ENCODE measurements around the gene TACC3. TPM values are rescaled to one million over a fixed set of nuclear protein-coding genes. Genes with fewer than 3 reads are reported as not detected.

TACC3 gene
- total and polyA plus RNA-seq, 12 donors = 2.3 to 16.2 (median 4.8) TPM

DNA sequence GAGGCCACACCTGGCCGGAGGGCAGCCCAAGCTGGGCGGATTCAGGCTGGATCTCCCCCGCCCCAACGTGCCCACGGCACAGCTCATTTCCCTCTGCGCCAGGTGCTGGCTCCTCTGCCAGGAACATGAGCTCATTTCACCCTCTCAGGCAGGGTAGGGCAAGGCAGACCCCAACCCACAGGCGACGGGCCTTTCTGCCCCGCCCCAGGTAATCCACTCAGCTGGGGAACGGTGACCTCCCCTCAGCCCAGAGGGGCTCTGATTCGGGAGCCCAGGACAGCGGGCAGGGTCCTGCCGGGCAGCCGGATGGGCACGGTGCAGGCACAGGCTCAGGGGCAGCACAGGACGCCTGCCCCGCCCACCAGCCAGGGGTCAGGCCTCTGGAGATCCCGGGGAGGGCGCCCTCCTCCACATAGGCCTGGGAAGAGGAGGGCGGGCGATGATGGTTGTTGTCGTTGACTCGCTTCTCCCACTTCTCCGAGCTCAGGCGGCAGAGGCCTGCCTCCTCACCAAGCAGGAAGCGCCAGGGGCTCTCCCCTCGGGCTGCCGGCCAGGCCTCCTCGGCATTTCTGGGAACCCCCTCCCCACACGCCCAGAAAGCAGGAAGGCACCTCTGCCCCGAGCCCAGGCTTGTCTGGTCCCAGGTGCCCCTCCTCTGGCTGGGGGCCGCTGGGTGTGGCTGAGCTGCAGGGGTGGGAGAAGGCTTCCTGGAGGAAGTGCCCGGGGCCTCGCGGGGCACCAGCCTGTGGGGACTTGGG lies 31.1 kb downstream of the TACC3 start:
- peak overlapping the region in 2 of 10 donors; percentile 10 to 44 for H3K27ac ChIP-seq
- H3K4me1 ChIP-seq = peaks cover 0 to 23% (median 14%) of the 10 kb centered on the region in 9 donors
- H3K9me3 ChIP-seq = no peaks in the 10 kb centered on the region
- intact Hi-C loops (cut with DNase I) = loop anchor here in 2 of 10 donors (5.0 kb wide), 3 partner anchors 45 to 150 kb away; no protein-coding TSS in a partner anchor
- H3K27me3 ChIP-seq = peaks cover 0 to 11% (median 7%) of the 10 kb centered on the region in 7 donors
- 45 to 53% methylated on average over 35 of the region's 35 CpGs for WGBS, 2 donors
- peak overlapping the region in 2 of 10 donors; percentile 8 to 20 for H3K4me3 ChIP-seq
- ATAC-seq (peak in 4 of 8 donors; percentile 9 to 24 (median 18)), DNase-seq (no peak)
- no peaks in the 10 kb centered on the region for H3K36me3 ChIP-seq
- TF ChIP-seq CTCF (IDR thresholded peaks at IDR 0.05) = no peak

DNA sequence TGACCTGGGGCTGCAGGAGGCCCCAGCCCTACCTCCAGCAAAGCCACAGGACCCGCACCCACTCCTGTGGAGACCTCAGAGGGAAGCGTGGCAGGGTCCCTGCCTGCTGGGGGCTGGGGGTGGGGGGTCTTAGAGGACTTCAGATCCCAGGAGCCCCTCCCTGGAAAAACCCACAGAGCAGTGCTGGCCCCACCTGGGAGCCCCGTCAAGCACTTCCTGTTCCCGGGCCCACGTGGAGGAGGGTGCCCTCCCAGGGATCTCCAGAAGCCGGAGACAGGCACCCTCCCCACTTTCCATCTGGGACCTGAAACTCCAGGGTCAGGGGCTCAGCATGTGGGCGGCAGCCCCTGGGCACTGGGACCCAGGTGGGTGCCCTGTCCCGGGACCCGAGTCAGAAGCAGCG lies 32.0 kb downstream of the TACC3 start:
- intact Hi-C loops (cut with DNase I) = loop anchor here in 2 of 10 donors (5.0 kb wide), 3 partner anchors 44 to 149 kb away; no protein-coding TSS in a partner anchor

DNA sequence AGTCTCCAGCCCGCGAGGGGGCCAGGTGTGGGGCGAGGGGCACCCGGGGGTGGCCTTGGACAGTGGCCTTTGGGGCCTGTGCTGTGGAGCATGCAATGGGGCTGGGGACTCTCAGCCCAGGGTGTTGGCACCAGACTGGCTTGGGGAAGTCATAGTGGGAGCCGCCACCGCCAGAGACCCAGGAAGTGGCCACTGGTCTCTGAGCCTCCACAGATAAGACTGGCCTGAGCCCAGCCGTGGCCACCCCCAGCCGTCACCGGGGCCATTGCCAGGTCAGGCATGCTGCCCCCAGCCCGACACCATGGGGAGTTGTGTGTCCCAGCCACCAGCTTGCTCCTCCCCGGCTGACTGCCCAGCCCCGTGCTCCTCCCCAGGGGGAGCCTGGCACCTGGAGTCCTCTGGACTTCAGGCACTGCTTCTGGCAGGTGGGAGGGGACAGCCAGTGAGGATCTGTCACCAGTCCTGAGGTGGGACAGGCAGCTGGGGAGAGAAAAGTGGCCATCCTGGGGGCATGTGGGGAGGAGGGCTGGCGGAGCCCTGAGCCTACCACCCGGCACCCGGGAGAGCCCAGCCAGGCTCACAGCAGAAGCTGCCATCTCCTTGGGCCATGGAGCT lies 32.5 kb downstream of the TACC3 start:
- intact Hi-C loops (cut with DNase I) = loop anchor here in 2 of 10 donors (5.0 kb wide), 3 partner anchors 43 to 148 kb away; no protein-coding TSS in a partner anchor
- no peak for TF ChIP-seq CTCF (IDR thresholded peaks at IDR 0.05)
- Histone ChIP-seq H3K4me3 (no peak overlapping the region), H3K27ac (no peak overlapping the region), H3K9me3 (no peaks in the 10 kb centered on the region), H3K27me3 (peaks cover 0 to 4% (median 0%) of the 10 kb centered on the region in 7 donors), H3K36me3 (no peaks in the 10 kb centered on the region), H3K4me1 (peaks cover 0 to 18% (median 10%) of the 10 kb centered on the region in 9 donors)
- 88 to 91% methylated on average over 15 of the region's 15 CpGs for WGBS, 2 donors
- no peak for ATAC-seq
- no peak for DNase-seq

More for the DNA sequence above, 32.0 kb downstream of the TACC3 start:
- peaks cover 0 to 9% (median 3%) of the 10 kb centered on the region in 7 donors for H3K27me3 ChIP-seq
- DNase-seq = no peak
- H3K36me3 ChIP-seq = no peaks in the 10 kb centered on the region
- 75 to 83% methylated on average over 10 of the region's 10 CpGs for WGBS, 2 donors
- no peak for ATAC-seq
- no peak for TF ChIP-seq CTCF (IDR thresholded peaks at IDR 0.05)
- H3K27ac ChIP-seq = no peak overlapping the region
- peaks cover 0 to 22% (median 13%) of the 10 kb centered on the region in 9 donors for H3K4me1 ChIP-seq
- H3K9me3 ChIP-seq = no peaks in the 10 kb centered on the region
- no peak overlapping the region for H3K4me3 ChIP-seq

DNA sequence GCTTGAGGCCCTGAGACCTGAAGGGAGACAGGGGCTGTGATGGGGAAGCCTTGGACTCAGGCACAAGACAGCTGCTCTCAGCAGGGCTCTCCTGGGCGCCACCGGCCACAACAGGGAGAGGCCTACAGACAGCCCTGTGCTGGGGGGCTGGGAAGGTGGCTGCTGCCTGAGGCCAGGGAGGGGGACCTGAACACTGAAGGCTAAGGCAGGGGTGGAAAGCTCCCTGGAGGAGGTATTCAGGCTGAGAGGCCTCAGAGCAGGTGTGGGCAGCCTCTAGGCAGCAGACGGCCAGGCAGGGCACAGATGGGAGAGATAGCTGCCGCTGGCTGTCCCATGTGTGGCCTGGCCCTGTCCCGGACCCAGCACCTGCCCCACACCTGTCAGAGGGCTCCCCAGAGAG lies 33.0 kb downstream of the TACC3 start:
- intact Hi-C loops (cut with DNase I) = loop anchor here in 2 of 10 donors (5.0 kb wide), 3 partner anchors 43 to 148 kb away; no protein-coding TSS in a partner anchor
- WGBS, 2 donors = 88 to 91% methylated on average over 5 of the region's 5 CpGs
- no peaks in the 10 kb centered on the region for H3K36me3 ChIP-seq

More for the DNA sequence above, 33.0 kb downstream of the TACC3 start:
- no peaks in the 10 kb centered on the region for H3K9me3 ChIP-seq
- peaks cover 0 to 18% (median 10%) of the 10 kb centered on the region in 9 donors for H3K4me1 ChIP-seq
- H3K27me3 ChIP-seq = peaks cover 0 to 4% (median 0%) of the 10 kb centered on the region in 7 donors
- no peak overlapping the region for H3K27ac ChIP-seq
- DNase-seq = no peak
- ATAC-seq = no peak
- TF ChIP-seq CTCF (IDR thresholded peaks at IDR 0.05) = no peak
- no peak overlapping the region for H3K4me3 ChIP-seq

Measured in heart right ventricle (tissue), 16 donors.